CD14-positive monocyte (primary cell): ENCODE measurements around the gene ATG7. TPM values are rescaled to one million over a fixed set of nuclear protein-coding genes. Genes with fewer than 3 reads are reported as not detected.

ENCODE experiments used
- DNase-seq, 3 donors: peaks; one replicate each; pipeline ENCODE4 v3.0.0-alpha.2; 2011 to 2022
- H2AFZ ChIP-seq: 2 replicates; pipeline ENCODE4 v1.6.0; 2012; ENCODE audit warnings: mild to moderate bottlenecking, low read depth, low read length, inconsistent platforms; ENCODE audit not compliant: insufficient read depth, poor library complexity, severe bottlenecking
- H3K27ac ChIP-seq, 2 donors: 1 replicate in 1 of 2; 2 replicates in 1 of 2; pipeline ENCODE4 v1.5.1; 2012 to 2013; ENCODE audit warnings: low read length in 2 of 2, control low read depth in 1 of 2, inconsistent platforms in 1 of 2, low read depth in 1 of 2, mild to moderate bottlenecking in 1 of 2
- H3K27me3 ChIP-seq, 2 donors: one replicate each; pipeline versions ENCODE4 v1.6.0 to v1.6.1; 2011 to 2013; ENCODE audit warnings: low read length in 2 of 2; ENCODE audit not compliant: control insufficient read depth in 2 of 2, insufficient read depth in 2 of 2
- H3K36me3 ChIP-seq, 2 donors: replicated peaks in 1 of 2; 1 replicate in 1 of 2; 2 replicates in 1 of 2; pipeline versions ENCODE4 v1.5.1 to v1.6.1; 2012 to 2013; ENCODE audit warnings: low read length in 2 of 2, control low read depth in 1 of 2, inconsistent platforms in 1 of 2, mild to moderate bottlenecking in 1 of 2; ENCODE audit not compliant: insufficient read depth in 2 of 2, control insufficient read depth in 1 of 2
- H3K4me1 ChIP-seq, 2 donors: 1 replicate in 1 of 2; 2 replicates in 1 of 2; pipeline versions ENCODE4 v1.5.1 to v1.6.1; 2012 to 2013; ENCODE audit warnings: low read length in 2 of 2, control low read depth in 1 of 2, inconsistent platforms in 1 of 2, mild to moderate bottlenecking in 1 of 2, moderate library complexity in 1 of 2; ENCODE audit not compliant: insufficient read depth in 2 of 2, control insufficient read depth in 1 of 2
- H3K4me2 ChIP-seq: replicated peaks from 2 replicates; pipeline ENCODE3; 2012; ENCODE audit warnings: low read length, moderate library complexity, mild to moderate bottlenecking; ENCODE audit not compliant: poor library complexity, severe bottlenecking; ENCODE audit errors: extremely low read depth
- H3K4me3 ChIP-seq, 3 experiments: fragments of 200-600 bp in 1 of 3; sonication (generic) in 1 of 3; replicated peaks in 1 of 3; 1 replicate in 2 of 3; 2 replicates in 1 of 3; pipeline ENCODE4 v1.5.1; 2011 to 2013; ENCODE audit warnings: low read length in 3 of 3, mild to moderate bottlenecking in 3 of 3, control low read depth in 2 of 3, low read depth in 2 of 3, inconsistent platforms in 1 of 3, moderate library complexity in 1 of 3
- H3K79me2 ChIP-seq: 2 replicates; pipeline ENCODE4 v1.6.0; 2012; ENCODE audit warnings: mild to moderate bottlenecking, control low read depth, inconsistent platforms, low read length, moderate library complexity; ENCODE audit not compliant: insufficient read depth
- H3K9ac ChIP-seq: 2 replicates; pipeline ENCODE4 v1.6.0; 2017; ENCODE audit warnings: low read length, mild to moderate bottlenecking; ENCODE audit not compliant: insufficient read depth, poor library complexity, severe bottlenecking
- H3K9me3 ChIP-seq, 2 donors: replicated peaks in 1 of 2; 1 replicate in 1 of 2; 2 replicates in 1 of 2; pipeline versions ENCODE4 v1.5.1 to v1.6.1; 2012 to 2013; ENCODE audit warnings: low read length in 2 of 2, control low read depth in 1 of 2; ENCODE audit not compliant: control insufficient read depth in 1 of 2, insufficient read depth in 1 of 2
- H4K20me1 ChIP-seq: 2 replicates; pipeline ENCODE4 v1.6.0; 2012; ENCODE audit warnings: mild to moderate bottlenecking, low read length, control low read depth, moderate library complexity; ENCODE audit not compliant: insufficient read depth
- H3K27ac Mint-ChIP-seq, 7 donors: one replicate each; pipeline ENCODE4 v1.8.0; 2020; ENCODE audit warnings: mild to moderate bottlenecking in 7 of 7, mixed read lengths in 7 of 7, moderate library complexity in 6 of 7, inconsistent platforms in 2 of 7
- H3K27me3 Mint-ChIP-seq, 3 donors: one replicate each; pipeline ENCODE4 v1.8.0; 2021 to 2022; ENCODE audit warnings: low read depth in 3 of 3, mild to moderate bottlenecking in 3 of 3, mixed read lengths in 3 of 3, moderate library complexity in 3 of 3, inconsistent platforms in 1 of 3
- H3K36me3 Mint-ChIP-seq, 2 donors: one replicate each; pipeline ENCODE4 v1.8.0; 2020; ENCODE audit warnings: mixed read lengths in 2 of 2, inconsistent platforms in 1 of 2, mild to moderate bottlenecking in 1 of 2
- H3K4me1 Mint-ChIP-seq: one replicate; pipeline ENCODE4 v1.8.0; 2020; ENCODE audit warnings: mild to moderate bottlenecking, mixed read lengths
- H3K4me3 Mint-ChIP-seq, 2 donors: one replicate each; pipeline ENCODE4 v1.8.0; 2020; ENCODE audit warnings: mild to moderate bottlenecking in 2 of 2, mixed read lengths in 2 of 2, moderate library complexity in 1 of 2
- H3K9me3 Mint-ChIP-seq, 7 donors: one replicate each; pipeline ENCODE4 v1.8.0; 2020 to 2022; ENCODE audit warnings: mixed read lengths in 7 of 7, mild to moderate bottlenecking in 6 of 7, moderate library complexity in 6 of 7, inconsistent platforms in 2 of 7
- WGBS: methylation state at CpG from one replicate; pipeline ENCODE4 v1.1.5; 2013; ENCODE audit warnings: missing lambda C conversion rate; ENCODE audit not compliant: insufficient coverage; 5-methylcytosine and 5-hydroxymethylcytosine counted together
- intact Hi-C, 2 donors: fragments of 100-400 bp; cut with micrococcal nuclease; formaldehyde crosslinking; loops; one replicate each; pipeline versions ENCODE4 v1.15.0 to v1.15.1; 2023
- polyA plus RNA-seq, 3 donors: library from polyadenylated mRNA; depleted of rRNA in 1 of 3; unstranded in 2 of 3; stranded (reverse) in 1 of 3; fragments of 300-500 nt in 2 of 3; fragments of >200 nt in 1 of 3; fragmentation: Illumina TruSeq in 2 of 3; gene quantifications; 1 replicate in 2 of 3; 2 replicates in 1 of 3; pipeline ENCODE4 v1.2.3, GENCODE V29; 2012 to 2021
- TF ChIP-seq, protein P1 (sequence below): fragments of 200-600 bp; IDR thresholded peaks from one replicate; pipeline ENCODE4 v1.8.0; 2022; ENCODE audit warnings: antibody characterized with exemption, mild to moderate bottlenecking

ATG7 gene
- polyA plus RNA-seq, 3 donors, result 57.4 to 101 (median 89.7) TPM

GRCh38 chr3:11413071-11413470 is 140.9 kb downstream of the ATG7 start:
- TF ChIP-seq, protein P1, sequence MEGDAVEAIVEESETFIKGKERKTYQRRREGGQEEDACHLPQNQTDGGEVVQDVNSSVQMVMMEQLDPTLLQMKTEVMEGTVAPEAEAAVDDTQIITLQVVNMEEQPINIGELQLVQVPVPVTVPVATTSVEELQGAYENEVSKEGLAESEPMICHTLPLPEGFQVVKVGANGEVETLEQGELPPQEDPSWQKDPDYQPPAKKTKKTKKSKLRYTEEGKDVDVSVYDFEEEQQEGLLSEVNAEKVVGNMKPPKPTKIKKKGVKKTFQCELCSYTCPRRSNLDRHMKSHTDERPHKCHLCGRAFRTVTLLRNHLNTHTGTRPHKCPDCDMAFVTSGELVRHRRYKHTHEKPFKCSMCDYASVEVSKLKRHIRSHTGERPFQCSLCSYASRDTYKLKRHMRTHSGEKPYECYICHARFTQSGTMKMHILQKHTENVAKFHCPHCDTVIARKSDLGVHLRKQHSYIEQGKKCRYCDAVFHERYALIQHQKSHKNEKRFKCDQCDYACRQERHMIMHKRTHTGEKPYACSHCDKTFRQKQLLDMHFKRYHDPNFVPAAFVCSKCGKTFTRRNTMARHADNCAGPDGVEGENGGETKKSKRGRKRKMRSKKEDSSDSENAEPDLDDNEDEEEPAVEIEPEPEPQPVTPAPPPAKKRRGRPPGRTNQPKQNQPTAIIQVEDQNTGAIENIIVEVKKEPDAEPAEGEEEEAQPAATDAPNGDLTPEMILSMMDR, result no peak
- Mint-ChIP-seq H3K27ac (no peak overlapping the region), H3K4me3 (no peak overlapping the region), H3K9me3 (peaks cover 14 to 31% (median 24%) of the 10 kb centered on the region in 7 donors), H3K27me3 (no peaks in the 10 kb centered on the region), H3K36me3 (peaks cover 47 to 56% of the 10 kb centered on the region in 2 donors), H3K4me1 (peaks cover 4% of the 10 kb centered on the region)
- Histone ChIP-seq H4K20me1 (peaks cover 91% of the 10 kb centered on the region), H2AFZ (no peak overlapping the region), H3K4me2 (no peak overlapping the region), H3K36me3 (peaks cover 9 to 36% of the 10 kb centered on the region in 2 donors), H3K79me2 (peaks cover 57% of the 10 kb centered on the region), H3K4me3 (no peak overlapping the region), H3K4me1 (no peaks in the 10 kb centered on the region), H3K27ac (no peak overlapping the region), H3K9me3 (peaks cover 14 to 22% of the 10 kb centered on the region in 2 donors), H3K27me3 (no peaks in the 10 kb centered on the region), H3K9ac (no peak overlapping the region)
- intact Hi-C loops, result no loop called here
- DNase-seq, result no peak
- WGBS, result no CpG with 5 or more reads among the region's 4 CpGs

DNA sequence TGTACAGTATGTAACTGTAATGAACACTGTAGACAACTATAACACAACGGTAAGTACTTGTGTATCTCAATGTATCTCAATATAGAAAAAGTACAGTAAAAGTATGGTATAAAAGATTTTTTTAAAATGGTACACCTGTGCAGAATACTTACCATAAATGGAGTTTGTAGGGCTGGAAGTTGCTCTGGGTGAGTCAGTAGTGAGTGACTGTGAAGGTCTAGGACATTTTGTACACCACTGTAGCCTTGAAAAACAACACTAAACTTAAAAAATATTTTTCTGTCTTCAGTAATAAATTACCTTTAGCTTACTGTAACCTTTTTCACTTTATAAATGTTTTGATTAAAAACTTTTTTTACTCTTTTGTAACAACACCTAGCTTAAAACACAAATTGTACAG is 142.9 kb downstream of the ATG7 start:
- Histone ChIP-seq H3K4me3 (no peak overlapping the region), H2AFZ (no peak overlapping the region), H3K4me1 (no peaks in the 10 kb centered on the region), H3K36me3 (peaks cover 2 to 26% of the 10 kb centered on the region in 2 donors), H3K79me2 (peaks cover 76% of the 10 kb centered on the region), H3K4me2 (no peak overlapping the region), H3K27me3 (no peaks in the 10 kb centered on the region), H3K27ac (no peak overlapping the region), H3K9me3 (peaks cover 11 to 22% of the 10 kb centered on the region in 2 donors), H4K20me1 (peaks cover 94% of the 10 kb centered on the region), H3K9ac (no peak overlapping the region)
- intact Hi-C loops, result no loop called here
- H3K4me1 Mint-ChIP-seq, result peaks cover 4% of the 10 kb centered on the region
- TF ChIP-seq, protein P1, result no peak
- no CpG with 5 or more reads among the region's 1 CpG for WGBS
- H3K9me3 Mint-ChIP-seq, result peaks cover 13 to 24% (median 22%) of the 10 kb centered on the region in 7 donors
- H3K36me3 Mint-ChIP-seq, result peaks cover 39 to 51% of the 10 kb centered on the region in 2 donors
- H3K27ac Mint-ChIP-seq, result no peak overlapping the region
- no peak overlapping the region for H3K4me3 Mint-ChIP-seq
- no peaks in the 10 kb centered on the region for H3K27me3 Mint-ChIP-seq
- no peak for DNase-seq
